Measurements from ENCODE around the gene SEBOX.

Gene SEBOX

GRCh38 chr17:28335959-28336871, 28.8 kb downstream of the SEBOX start:
- Histone ChIP-seq H3K36me3 (peaks cover 22 to 33% (median 24%) of the 10 kb centered on the region in 3 donors), H3K27ac (peak overlapping the region; percentile 92 to 94), H3K4me3 (peak overlapping the region; percentile 68 to 89), H3K27me3 (no peaks in the 10 kb centered on the region), H3K4me1 (peaks cover 0 to 48% (median 41%) of the 10 kb centered on the region in 4 donors), H3K9me3 (no peaks in the 10 kb centered on the region)
- intact Hi-C loops (cut with DNase I; ENCODE audit: low total_unique reads): loop anchor here (5.0 to 10.0 kb wide), 3 partner anchors 291 to 959 kb away; partner anchors contain the start of genes NLK, NUFIP2 and PHF12
- no peak for TF ChIP-seq CTCF (IDR thresholded peaks at IDR 0.05)
- peak in 1 of 2 donors; percentile 34 for DNase-seq

GRCh38 chr17:28335201-28335958, 29.6 kb downstream of the SEBOX start, which contains the start of the genes IFT20 and TNFAIP1:
Gene IFT20 (minus strand): TSS chr17:28335472. CDS start chr17:28331985, 3,487 bp downstream.
Gene TNFAIP1 (plus strand): TSS chr17:28335761. CDS start chr17:28339522, 3,761 bp downstream.
- H3K27ac ChIP-seq: peak within 1 kb of the TSS; percentile 92 to 94
- DNase-seq: peak; percentile 99 to 100
- H3K27me3 ChIP-seq: no peaks in the 10 kb centered on the region
- H3K9me3 ChIP-seq: no peaks in the 10 kb centered on the region
- TF ChIP-seq CTCF (IDR thresholded peaks at IDR 0.05): peak in 1 of 2 experiments; percentile 8
- H3K4me3 ChIP-seq: peak within 1 kb of the TSS; percentile 68 to 89
- intact Hi-C loops (cut with DNase I; ENCODE audit: low total_unique reads): loop anchor here (5.0 to 10.0 kb wide), 3 partner anchors 291 to 959 kb away; partner anchors contain the start of genes NLK, NUFIP2 and PHF12
- peaks cover 0 to 48% (median 41%) of the 10 kb centered on the region in 4 donors for H3K4me1 ChIP-seq
- peaks cover 16 to 33% (median 20%) of the 10 kb centered on the region in 3 donors for H3K36me3 ChIP-seq

- H3K36me3 ChIP-seq: peaks cover 10 to 33% (median 18%) of the 10 kb centered on the region in 3 donors
- DNase-seq: no peak
- intact Hi-C loops (cut with DNase I; ENCODE audit: low total_unique reads): loop anchor here (5.0 to 10.0 kb wide), 3 partner anchors 290 to 960 kb away; partner anchors contain the start of genes NLK, NUFIP2 and PHF12
- peaks cover 0 to 48% (median 41%) of the 10 kb centered on the region in 4 donors for H3K4me1 ChIP-seq
- TF ChIP-seq CTCF (IDR thresholded peaks at IDR 0.05): no peak
- no peaks in the 10 kb centered on the region for H3K27me3 ChIP-seq
- no peaks in the 10 kb centered on the region for H3K9me3 ChIP-seq
- peak overlapping the region; percentile 68 to 89 for H3K4me3 ChIP-seq
- peak overlapping the region; percentile 85 to 94 for H3K27ac ChIP-seq
These were observed 30.3 kb downstream of the SEBOX start for GRCh38 chr17:28334666-28335200.

GRCh38 chr17:28334171-28334570, 30.8 kb downstream of the SEBOX start:
- peak overlapping the region in 1 of 2 donors; percentile 85 for H3K27ac ChIP-seq
- peaks cover 0 to 48% (median 41%) of the 10 kb centered on the region in 4 donors for H3K4me1 ChIP-seq
- no peak for DNase-seq
- H3K4me3 ChIP-seq: peak overlapping the region; percentile 68 to 89
- H3K9me3 ChIP-seq: no peaks in the 10 kb centered on the region
- H3K27me3 ChIP-seq: no peaks in the 10 kb centered on the region
- intact Hi-C loops (cut with DNase I; ENCODE audit: low total_unique reads): loop anchor here (10.0 kb wide), 2 partner anchors 289 to 961 kb away; partner anchors contain the start of genes NLK and NUFIP2
- H3K36me3 ChIP-seq: peaks cover 11 to 33% (median 23%) of the 10 kb centered on the region in 3 donors
- no peak for TF ChIP-seq CTCF (IDR thresholded peaks at IDR 0.05)
